Measurements from ENCODE around the gene JAKMIP2. TPM values are rescaled to one million over a fixed set of nuclear protein-coding genes. Genes with fewer than 3 reads are reported as not detected.
A peak's percentile ranks its signal among the peaks of the same experiment; 100 is the strongest.

JAKMIP2 gene
- total RNA-seq, 1 donor from 2014 or later: 35.6 TPM

- H3K4me1 Mint-ChIP-seq: peaks cover 53% of the 10 kb centered on the region
- TF ChIP-seq, protein P1, sequence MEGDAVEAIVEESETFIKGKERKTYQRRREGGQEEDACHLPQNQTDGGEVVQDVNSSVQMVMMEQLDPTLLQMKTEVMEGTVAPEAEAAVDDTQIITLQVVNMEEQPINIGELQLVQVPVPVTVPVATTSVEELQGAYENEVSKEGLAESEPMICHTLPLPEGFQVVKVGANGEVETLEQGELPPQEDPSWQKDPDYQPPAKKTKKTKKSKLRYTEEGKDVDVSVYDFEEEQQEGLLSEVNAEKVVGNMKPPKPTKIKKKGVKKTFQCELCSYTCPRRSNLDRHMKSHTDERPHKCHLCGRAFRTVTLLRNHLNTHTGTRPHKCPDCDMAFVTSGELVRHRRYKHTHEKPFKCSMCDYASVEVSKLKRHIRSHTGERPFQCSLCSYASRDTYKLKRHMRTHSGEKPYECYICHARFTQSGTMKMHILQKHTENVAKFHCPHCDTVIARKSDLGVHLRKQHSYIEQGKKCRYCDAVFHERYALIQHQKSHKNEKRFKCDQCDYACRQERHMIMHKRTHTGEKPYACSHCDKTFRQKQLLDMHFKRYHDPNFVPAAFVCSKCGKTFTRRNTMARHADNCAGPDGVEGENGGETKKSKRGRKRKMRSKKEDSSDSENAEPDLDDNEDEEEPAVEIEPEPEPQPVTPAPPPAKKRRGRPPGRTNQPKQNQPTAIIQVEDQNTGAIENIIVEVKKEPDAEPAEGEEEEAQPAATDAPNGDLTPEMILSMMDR (conservative IDR thresholded peaks at IDR 0.05): no peak
- peaks cover 14% of the 10 kb centered on the region for H3K36me3 Mint-ChIP-seq (ENCODE audit: low read depth)
- peak overlapping the region; percentile 32 for H3K4me3 Mint-ChIP-seq
- H3K9me3 Mint-ChIP-seq: no peaks in the 10 kb centered on the region
- DNase-seq (ENCODE audit: low read depth, low spot score): no peak
- H3K27ac Mint-ChIP-seq (ENCODE audit: unreplicated experiment): peak overlapping the region; percentile 96
- H3K27me3 Mint-ChIP-seq (ENCODE audit: low read depth): no peaks in the 10 kb centered on the region
Observed at GRCh38 chr5:147752033-147752432, 30.5 kb downstream of the JAKMIP2 start.

- peak; percentile 9 for DNase-seq (ENCODE audit: low read depth, low spot score)
- peak overlapping the region; percentile 96 for H3K27ac Mint-ChIP-seq (ENCODE audit: unreplicated experiment)
- TF ChIP-seq, protein P1 (conservative IDR thresholded peaks at IDR 0.05): no peak
- H3K9me3 Mint-ChIP-seq: no peaks in the 10 kb centered on the region
- peaks cover 53% of the 10 kb centered on the region for H3K4me1 Mint-ChIP-seq
- H3K36me3 Mint-ChIP-seq (ENCODE audit: low read depth): peaks cover 11% of the 10 kb centered on the region
- H3K4me3 Mint-ChIP-seq: peak overlapping the region; percentile 32
- H3K27me3 Mint-ChIP-seq (ENCODE audit: low read depth): no peaks in the 10 kb centered on the region
Observed at GRCh38 chr5:147751156-147751830, 31.2 kb downstream of the JAKMIP2 start.

- Mint-ChIP-seq H3K27ac (ENCODE audit: unreplicated experiment) (no peak overlapping the region), H3K4me3 (no peak overlapping the region), H3K27me3 (ENCODE audit: low read depth) (no peaks in the 10 kb centered on the region), H3K4me1 (peaks cover 59% of the 10 kb centered on the region), H3K9me3 (no peaks in the 10 kb centered on the region), H3K36me3 (ENCODE audit: low read depth) (peaks cover 11% of the 10 kb centered on the region)
- no peak for DNase-seq (ENCODE audit: low read depth, low spot score)
- TF ChIP-seq, protein P1 (conservative IDR thresholded peaks at IDR 0.05): no peak
Observed at GRCh38 chr5:147750065-147750464, 32.5 kb downstream of the JAKMIP2 start.

DNA sequence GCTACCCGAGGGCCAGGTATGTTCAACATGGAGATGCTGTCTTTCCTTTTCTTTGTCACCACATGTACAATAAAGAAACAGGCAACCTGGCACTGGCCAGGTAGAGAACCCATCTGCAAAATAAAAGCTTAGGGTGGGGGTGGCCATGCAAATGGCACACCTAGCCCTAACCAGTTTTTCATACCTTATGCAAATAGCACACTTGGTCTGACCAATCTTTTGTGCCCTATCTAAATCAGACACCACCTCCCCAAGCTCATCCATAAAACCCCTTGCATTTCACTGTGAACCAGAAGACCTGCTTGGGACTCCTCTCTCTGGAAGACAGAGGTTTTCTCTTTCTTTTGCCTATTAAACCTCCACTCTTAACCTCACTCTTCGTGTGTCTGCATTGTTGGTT is 33.9 kb downstream of the JAKMIP2 start:
- TF ChIP-seq, protein P1 (conservative IDR thresholded peaks at IDR 0.05): no peak
- DNase-seq (ENCODE audit: low read depth, low spot score): no peak
- Mint-ChIP-seq H3K27ac (ENCODE audit: unreplicated experiment) (no peak overlapping the region), H3K27me3 (ENCODE audit: low read depth) (no peaks in the 10 kb centered on the region), H3K36me3 (ENCODE audit: low read depth) (peaks cover 8% of the 10 kb centered on the region), H3K9me3 (no peaks in the 10 kb centered on the region), H3K4me3 (no peak overlapping the region), H3K4me1 (peaks cover 55% of the 10 kb centered on the region)

- no peaks in the 10 kb centered on the region for H3K27me3 Mint-ChIP-seq (ENCODE audit: low read depth)
- H3K9me3 Mint-ChIP-seq: no peaks in the 10 kb centered on the region
- DNase-seq (ENCODE audit: low read depth, low spot score): no peak
- no peak overlapping the region for H3K27ac Mint-ChIP-seq (ENCODE audit: unreplicated experiment)
- no peak overlapping the region for H3K4me3 Mint-ChIP-seq
- TF ChIP-seq, protein P1 (conservative IDR thresholded peaks at IDR 0.05): no peak
- H3K36me3 Mint-ChIP-seq (ENCODE audit: low read depth): peaks cover 3% of the 10 kb centered on the region
- H3K4me1 Mint-ChIP-seq: peaks cover 44% of the 10 kb centered on the region
Observed at GRCh38 chr5:147746986-147747385, 35.5 kb downstream of the JAKMIP2 start.

All from neural crest cell (in vitro differentiated cells).